ENCODE measurements around the gene ANKRD10. TPM values are rescaled to one million over a fixed set of nuclear protein-coding genes. Genes with fewer than 3 reads are reported as not detected.

ANKRD10 gene
- total and polyA plus RNA-seq, 2 experiments from 2014 or later, result 250 to 277 TPM

Small RNA genes lying within 50 kb of the gene (small RNA-seq; reads per million reads assigned to genes)
- gene AL442128.1 (ENCODE audit: low replicate concordance), result not detected

Other genes with a start within 250 kb of the ANKRD10 start
- 39.0 and 46.8 TPM in 2 replicates for gene CARS2, start 209.0 kb downstream of the ANKRD10 start, total RNA-seq (2014; rRNA removed; shearing (Covaris generic))
- 53.5 and 58.6 TPM in 2 replicates for gene CARS2, start 209.0 kb downstream of the ANKRD10 start, polyA plus RNA-seq (2016; fragmentation: Nextera tagmentation; extraction: Ambion mirVana)
- 34.4 and 35.8 TPM in 2 replicates for gene ING1, start 201.4 kb downstream of the ANKRD10 start, total RNA-seq (2014; rRNA removed; shearing (Covaris generic))
- 26.9 and 27.4 TPM in 2 replicates for gene ING1, start 201.4 kb downstream of the ANKRD10 start, polyA plus RNA-seq (2016; fragmentation: Nextera tagmentation; extraction: Ambion mirVana)
- 51.0 and 58.9 TPM in 2 replicates for gene ARHGEF7, start 200.2 kb upstream of the ANKRD10 start, total RNA-seq (2014; rRNA removed; shearing (Covaris generic))
- 22.4 and 23.6 TPM in 2 replicates for gene ARHGEF7, start 200.2 kb upstream of the ANKRD10 start, polyA plus RNA-seq (2016; fragmentation: Nextera tagmentation; extraction: Ambion mirVana)